Astrocyte (in vitro differentiated cells and primary cell): ENCODE data around the gene DGUOK. TPM values are rescaled to one million over a fixed set of nuclear protein-coding genes. Genes with fewer than 3 reads are reported as not detected.

Experiments used
- DNase-seq: peaks from one replicate; pipeline ENCODE4 v3.0.0-alpha.2; 2010; ENCODE audit warnings: low read depth
- FAIRE-seq: peaks from 2 replicates; lab custom pipeline; 2011; peaks lifted over from hg19 to GRCh38; lab: Jason Lieb, UNC
- H2AFZ ChIP-seq: 2 replicates; pipeline ENCODE4 v1.6.0; 2012; ENCODE audit warnings: low read depth, low read length, inconsistent platforms
- H3K27ac ChIP-seq: 2 replicates; pipeline ENCODE4 v1.5.1; 2011; ENCODE audit warnings: low read depth, low read length, inconsistent platforms
- H3K27me3 ChIP-seq: 2 replicates; pipeline ENCODE4 v1.6.0; 2011; ENCODE audit warnings: low read length, inconsistent platforms; ENCODE audit not compliant: insufficient read depth
- H3K36me3 ChIP-seq: 2 replicates; pipeline ENCODE4 v1.5.1; 2011; ENCODE audit warnings: low read length, inconsistent platforms; ENCODE audit not compliant: insufficient read depth
- H3K4me1 ChIP-seq: 2 replicates; pipeline ENCODE4 v1.5.1; 2011; ENCODE audit warnings: low read length, inconsistent platforms; ENCODE audit not compliant: insufficient read depth
- H3K4me2 ChIP-seq: 2 replicates; pipeline ENCODE4 v1.6.0; 2012; ENCODE audit warnings: low read length, inconsistent platforms
- H3K4me3 ChIP-seq: 2 replicates; pipeline ENCODE4 v1.5.1; 2011; ENCODE audit warnings: low read depth, mild to moderate bottlenecking, low read length, inconsistent platforms; ENCODE audit not compliant: insufficient read depth
- H3K79me2 ChIP-seq: 2 replicates; pipeline ENCODE4 v1.6.0; 2012; ENCODE audit warnings: mild to moderate bottlenecking, low read length, inconsistent platforms; ENCODE audit not compliant: insufficient read depth
- H3K9ac ChIP-seq: 2 replicates; pipeline ENCODE4 v1.6.0; 2012; ENCODE audit warnings: mild to moderate bottlenecking, low read length, inconsistent platforms
- H3K9me3 ChIP-seq: 2 replicates; pipeline ENCODE4 v1.5.1; 2012; ENCODE audit warnings: low read depth, mild to moderate bottlenecking, low read length, inconsistent platforms; ENCODE audit not compliant: insufficient read depth
- H4K20me1 ChIP-seq: 2 replicates; pipeline ENCODE4 v1.6.0; 2012; ENCODE audit warnings: low read length, inconsistent platforms; ENCODE audit not compliant: insufficient read depth
- H3K27ac Mint-ChIP-seq: one replicate; pipeline ENCODE4 v1.8.0; 2021; ENCODE audit warnings: mild to moderate bottlenecking, mixed read lengths; ENCODE audit not compliant: unreplicated experiment
- H3K27me3 Mint-ChIP-seq: one replicate; pipeline ENCODE4 v1.8.0; 2021; ENCODE audit warnings: low read depth, mixed read lengths; ENCODE audit not compliant: unreplicated experiment
- H3K36me3 Mint-ChIP-seq: one replicate; pipeline ENCODE4 v1.8.0; 2021; ENCODE audit warnings: low read depth, mixed read lengths; ENCODE audit not compliant: unreplicated experiment
- H3K4me1 Mint-ChIP-seq: one replicate; pipeline ENCODE4 v1.8.0; 2021; ENCODE audit warnings: low read depth, mixed read lengths; ENCODE audit not compliant: unreplicated experiment
- H3K4me3 Mint-ChIP-seq: one replicate; pipeline ENCODE4 v1.8.0; 2021; ENCODE audit warnings: mild to moderate bottlenecking, moderate library complexity, mixed read lengths; ENCODE audit not compliant: unreplicated experiment
- H3K9me3 Mint-ChIP-seq: one replicate; pipeline ENCODE4 v1.8.0; 2021; ENCODE audit warnings: mild to moderate bottlenecking, mixed read lengths; ENCODE audit not compliant: unreplicated experiment
- CTCF ChIP-seq: IDR thresholded peaks from 2 replicates; pipeline ENCODE4 v1.5.1; 2011; ENCODE audit warnings: low read depth, mild to moderate bottlenecking, inconsistent platforms, low read length, moderate library complexity; ENCODE audit not compliant: insufficient read depth
- EZH2 ChIP-seq: IDR thresholded peaks from 2 replicates; pipeline ENCODE4 v1.6.1; 2012; ENCODE audit warnings: mild to moderate bottlenecking, low read length, inconsistent platforms; ENCODE audit not compliant: insufficient read depth
- total RNA-seq: library from RNA; stranded (reverse); gene quantifications from 2 replicates; pipeline ENCODE4 v1.2.1, GENCODE V29; 2021

Gene DGUOK
- total RNA-seq, 1 donor from 2014 or later = 84.8 TPM

DNA sequence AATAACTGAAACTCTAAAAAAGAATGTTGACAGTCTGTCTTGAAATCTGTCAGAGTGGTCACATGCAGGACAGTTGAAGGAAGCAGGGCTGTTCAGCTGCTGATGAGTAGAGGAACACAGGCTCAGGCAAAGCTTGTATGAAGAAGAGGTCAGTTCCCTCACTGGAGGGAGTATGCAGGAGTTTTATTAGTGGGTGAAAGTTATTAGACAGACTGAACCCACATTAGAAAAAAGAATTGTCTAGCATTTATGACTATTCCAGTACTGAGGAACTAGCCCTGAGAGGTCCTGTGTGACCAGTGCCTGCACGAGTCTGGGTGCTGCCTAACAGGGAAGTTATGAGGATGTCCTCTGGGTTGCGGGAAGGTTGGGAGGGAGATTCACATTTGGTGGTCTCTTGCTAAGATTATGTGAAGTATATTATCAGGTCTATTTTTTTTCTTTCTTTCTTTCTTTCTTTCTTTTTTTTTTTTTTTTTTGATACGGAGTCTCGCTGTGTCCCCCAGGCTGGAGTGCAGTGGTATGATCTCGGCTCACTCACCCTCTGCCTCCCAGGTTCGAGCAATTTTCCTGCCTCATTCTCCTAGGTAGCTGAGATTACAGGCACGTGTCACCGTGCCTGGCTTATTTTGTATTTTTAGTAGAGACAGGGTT is 67.6 kb downstream of the DGUOK start:
- H3K27me3 ChIP-seq = no peaks in the 10 kb centered on the region
- no peak overlapping the region for H3K9ac ChIP-seq
- TF ChIP-seq EZH2 = no peak
- no peak for TF ChIP-seq CTCF
- FAIRE-seq (no peak), DNase-seq (no peak)
- H3K79me2 ChIP-seq = peaks cover 68% of the 10 kb centered on the region
- H3K36me3 ChIP-seq = no peaks in the 10 kb centered on the region
- no peak overlapping the region for H3K27ac ChIP-seq
- no peak overlapping the region for H3K4me2 ChIP-seq
- Mint-ChIP-seq H3K27me3 (no peaks in the 10 kb centered on the region), H3K4me1 (peaks cover 15% of the 10 kb centered on the region), H3K27ac (no peak overlapping the region), H3K36me3 (peaks cover 12% of the 10 kb centered on the region), H3K9me3 (no peaks in the 10 kb centered on the region), H3K4me3 (no peak overlapping the region)
- no peaks in the 10 kb centered on the region for H3K9me3 ChIP-seq
- peaks cover 3% of the 10 kb centered on the region for H3K4me1 ChIP-seq
- no peak overlapping the region for H2AFZ ChIP-seq
- peaks cover 74% of the 10 kb centered on the region for H4K20me1 ChIP-seq
- H3K4me3 ChIP-seq = no peak overlapping the region

- Mint-ChIP-seq H3K4me3 (no peak overlapping the region), H3K27ac (no peak overlapping the region)
Observed at GRCh38 chr2:73995810-73996209, 69.1 kb downstream of the DGUOK start.

More at GRCh38 chr2:73995810-73996209, 69.1 kb downstream of the DGUOK start:
- Histone ChIP-seq H3K27me3 (no peaks in the 10 kb centered on the region), H3K79me2 (peaks cover 64% of the 10 kb centered on the region), H3K4me3 (no peak overlapping the region), H3K36me3 (no peaks in the 10 kb centered on the region), H3K4me1 (peaks cover 15% of the 10 kb centered on the region), H3K4me2 (no peak overlapping the region), H3K9me3 (no peaks in the 10 kb centered on the region), H3K9ac (no peak overlapping the region), H3K27ac (no peak overlapping the region), H2AFZ (no peak overlapping the region), H4K20me1 (peaks cover 79% of the 10 kb centered on the region)
- Mint-ChIP-seq H3K9me3 (no peaks in the 10 kb centered on the region), H3K36me3 (peaks cover 5% of the 10 kb centered on the region), H3K27me3 (no peaks in the 10 kb centered on the region), H3K4me1 (peaks cover 30% of the 10 kb centered on the region)
- TF ChIP-seq CTCF (no peak), EZH2 (no peak)
- FAIRE-seq = no peak
- no peak for DNase-seq
